NCI-H2196 (cell line): ENCODE results near the gene MEIOB.
"Not testable (repeated sequence)": the region's sequence is repeated elsewhere in the genome, so short reads cannot be mapped to it uniquely, and the experiment has no call there.

ENCODE experiments used
- DNase-seq: peaks from one replicate; lab custom pipeline; 2025; ENCODE audit not compliant: unreplicated experiment; lab: John Stamatoyannopoulos, UW

The MEIOB gene, protein sequence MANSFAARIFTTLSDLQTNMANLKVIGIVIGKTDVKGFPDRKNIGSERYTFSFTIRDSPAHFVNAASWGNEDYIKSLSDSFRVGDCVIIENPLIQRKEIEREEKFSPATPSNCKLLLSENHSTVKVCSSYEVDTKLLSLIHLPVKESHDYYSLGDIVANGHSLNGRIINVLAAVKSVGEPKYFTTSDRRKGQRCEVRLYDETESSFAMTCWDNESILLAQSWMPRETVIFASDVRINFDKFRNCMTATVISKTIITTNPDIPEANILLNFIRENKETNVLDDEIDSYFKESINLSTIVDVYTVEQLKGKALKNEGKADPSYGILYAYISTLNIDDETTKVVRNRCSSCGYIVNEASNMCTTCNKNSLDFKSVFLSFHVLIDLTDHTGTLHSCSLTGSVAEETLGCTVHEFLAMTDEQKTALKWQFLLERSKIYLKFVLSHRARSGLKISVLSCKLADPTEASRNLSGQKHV

DNA sequence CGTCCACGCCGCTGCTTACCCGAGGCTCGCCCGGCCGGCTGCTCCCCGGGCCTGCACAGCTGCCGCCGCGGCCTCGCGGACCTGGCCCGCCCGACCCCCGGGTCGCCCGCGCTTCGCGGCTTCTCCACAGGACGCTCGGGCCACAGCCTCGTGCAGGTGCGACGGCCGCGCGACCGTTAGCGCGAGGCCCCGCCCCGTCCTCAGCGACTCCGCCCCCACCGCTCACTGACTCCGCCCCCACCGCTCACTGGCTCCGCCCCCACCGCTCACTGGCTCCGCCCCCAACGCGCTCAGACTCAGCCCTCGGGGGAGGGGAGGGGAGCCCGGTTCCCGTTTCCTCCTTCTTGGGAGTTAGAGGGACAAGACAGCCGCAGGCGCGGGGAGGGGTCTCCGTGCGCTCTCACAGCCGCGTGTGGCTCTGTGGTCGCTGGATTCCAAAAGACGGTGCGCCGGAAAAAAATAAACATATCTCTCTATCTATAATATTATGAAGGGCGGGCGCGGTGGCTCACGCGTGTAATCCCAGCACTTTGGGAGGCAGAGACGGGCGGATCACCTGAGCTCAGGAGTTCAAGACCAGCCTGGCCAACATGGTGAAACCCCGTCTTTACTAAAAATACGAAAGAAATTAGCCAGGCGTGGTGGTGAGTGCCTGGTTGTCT lies at the start of gene MEIOB:
TSS of gene MEIOB (minus strand) at position 191 of the 662 bp plus-strand sequence. CDS start 3,989 bp downstream, outside the sequence.
- no peak for DNase-seq

DNA sequence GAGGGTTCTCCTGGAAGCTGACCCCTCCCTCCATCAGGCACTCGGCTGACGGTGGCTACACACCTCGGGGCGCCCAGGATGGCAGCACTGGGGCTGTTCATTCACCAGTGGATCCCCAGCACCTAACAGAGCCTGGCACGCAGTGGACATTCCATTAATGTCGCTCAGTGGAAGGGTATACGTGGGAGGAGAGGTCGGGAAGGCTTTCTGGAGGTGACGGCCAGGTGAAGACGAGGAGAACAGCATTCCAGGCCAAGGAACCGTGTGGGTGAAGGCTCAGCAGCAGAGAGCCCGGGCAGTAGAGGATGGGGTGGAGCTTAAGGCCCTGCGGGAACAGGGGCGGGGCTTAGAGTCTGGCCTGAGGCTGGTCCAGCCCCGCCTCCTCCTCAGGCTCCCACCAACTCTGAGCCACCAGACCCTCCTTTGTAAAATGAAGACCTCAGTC lies 48.8 kb upstream of the MEIOB start:
- DNase-seq = peak; percentile 36

DNA sequence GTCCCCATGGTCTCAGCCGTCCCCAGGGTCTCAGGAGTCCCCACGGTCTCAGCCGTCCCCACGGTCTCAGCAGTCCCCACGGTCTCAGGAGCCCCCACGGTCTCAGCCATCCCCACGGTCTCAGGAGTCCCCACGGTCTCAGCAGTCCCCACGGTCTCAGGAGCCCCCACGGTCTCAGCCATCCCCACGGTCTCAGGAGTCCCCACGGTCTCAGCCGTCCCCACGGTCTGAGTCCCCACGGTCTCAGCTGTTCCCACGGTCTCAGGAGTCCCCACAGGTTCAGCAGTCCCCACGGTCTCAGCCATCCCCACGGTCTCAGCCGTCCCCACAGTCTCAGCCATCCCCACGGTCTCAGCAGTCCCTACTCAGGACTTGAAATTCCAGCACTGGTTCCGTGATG lies 48.2 kb upstream of the MEIOB start:
- DNase-seq = not testable (repeated sequence)

DNA sequence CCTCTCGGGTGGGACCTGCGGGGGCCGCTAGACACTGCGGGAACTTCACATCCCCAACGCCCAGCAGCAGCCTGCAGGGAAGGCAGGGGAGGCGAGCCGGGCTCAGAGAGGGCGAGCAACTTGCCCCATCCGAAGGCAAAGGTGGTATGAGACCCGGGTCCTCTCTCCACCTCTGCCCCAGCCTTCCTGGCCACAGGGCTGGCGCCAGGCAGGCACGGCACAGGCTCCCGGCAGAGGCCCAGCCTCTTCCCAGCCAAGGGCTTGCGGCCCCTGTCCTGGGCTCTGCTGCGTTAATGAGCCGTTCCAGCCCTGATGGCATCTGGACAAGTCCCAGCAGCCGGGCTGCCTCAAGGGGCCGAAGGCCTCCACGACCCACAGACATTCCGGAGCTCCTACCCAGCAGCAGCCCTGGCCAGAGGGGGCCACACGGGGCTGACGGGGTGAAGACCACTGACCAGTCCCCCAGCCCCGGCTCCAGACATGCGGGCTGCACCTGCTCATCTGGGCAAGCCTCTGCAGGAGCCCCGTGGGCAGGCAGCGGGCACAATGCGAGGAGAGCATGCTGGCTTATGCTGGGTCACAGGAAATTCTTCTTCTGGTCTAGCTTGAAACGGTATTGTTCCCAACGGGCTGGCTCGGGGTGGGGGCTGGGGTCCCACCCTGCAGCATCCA lies 47.5 kb upstream of the MEIOB start:
- DNase-seq = no peak

DNA sequence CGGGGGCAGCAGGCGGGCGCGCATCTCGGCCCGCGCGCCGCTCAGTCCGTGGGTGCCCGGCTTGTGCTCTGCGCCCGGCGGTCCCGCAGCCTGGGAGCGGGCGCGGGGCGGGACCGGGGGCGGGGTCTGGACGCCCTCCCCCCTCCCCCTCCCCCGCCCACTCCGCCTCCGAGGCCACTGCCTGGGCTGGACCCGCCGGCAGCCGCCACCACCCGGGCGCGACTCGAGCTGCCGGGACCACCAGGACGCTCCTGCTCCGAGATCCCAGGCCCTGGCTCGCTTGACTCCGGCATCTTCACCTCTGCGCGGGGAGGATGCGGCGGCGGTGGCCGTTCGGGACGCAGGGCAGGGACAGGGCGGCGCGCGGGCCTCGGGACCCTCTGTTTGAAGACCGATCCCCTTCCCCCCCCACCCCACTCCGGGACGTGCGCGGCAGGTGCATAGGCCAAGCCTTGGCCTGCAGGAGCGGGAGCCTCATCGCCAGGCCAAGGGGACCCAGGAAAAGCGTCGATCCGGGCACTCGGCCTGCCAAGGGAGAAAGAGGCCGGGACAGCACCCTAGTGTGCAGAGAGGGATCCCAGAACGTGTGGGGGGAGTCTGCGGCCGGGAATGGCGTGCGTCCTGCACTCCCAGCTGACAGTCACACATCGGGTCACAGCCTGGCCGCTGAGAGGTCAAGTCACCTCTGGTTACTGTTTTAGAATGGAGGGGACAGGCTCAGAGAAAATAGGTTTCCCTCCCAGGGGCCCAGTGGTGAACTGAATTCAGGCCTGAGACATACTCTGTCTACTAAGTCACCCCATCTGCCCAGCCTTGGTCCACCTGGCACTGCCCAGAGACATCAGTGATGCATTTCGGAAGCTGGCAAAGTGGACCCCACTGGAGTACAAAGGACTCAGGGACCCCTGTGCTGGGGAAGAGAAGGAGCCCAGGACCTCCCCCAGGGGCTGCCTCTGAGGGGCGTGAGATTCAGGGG lies 46.7 kb upstream of the MEIOB start, which contains the start of gene HS3ST6:
TSS of gene HS3ST6 (minus strand) at position 65 of the 976 bp plus-strand sequence. CDS start 92 bp downstream, outside the sequence.
- DNase-seq = no peak

DNA sequence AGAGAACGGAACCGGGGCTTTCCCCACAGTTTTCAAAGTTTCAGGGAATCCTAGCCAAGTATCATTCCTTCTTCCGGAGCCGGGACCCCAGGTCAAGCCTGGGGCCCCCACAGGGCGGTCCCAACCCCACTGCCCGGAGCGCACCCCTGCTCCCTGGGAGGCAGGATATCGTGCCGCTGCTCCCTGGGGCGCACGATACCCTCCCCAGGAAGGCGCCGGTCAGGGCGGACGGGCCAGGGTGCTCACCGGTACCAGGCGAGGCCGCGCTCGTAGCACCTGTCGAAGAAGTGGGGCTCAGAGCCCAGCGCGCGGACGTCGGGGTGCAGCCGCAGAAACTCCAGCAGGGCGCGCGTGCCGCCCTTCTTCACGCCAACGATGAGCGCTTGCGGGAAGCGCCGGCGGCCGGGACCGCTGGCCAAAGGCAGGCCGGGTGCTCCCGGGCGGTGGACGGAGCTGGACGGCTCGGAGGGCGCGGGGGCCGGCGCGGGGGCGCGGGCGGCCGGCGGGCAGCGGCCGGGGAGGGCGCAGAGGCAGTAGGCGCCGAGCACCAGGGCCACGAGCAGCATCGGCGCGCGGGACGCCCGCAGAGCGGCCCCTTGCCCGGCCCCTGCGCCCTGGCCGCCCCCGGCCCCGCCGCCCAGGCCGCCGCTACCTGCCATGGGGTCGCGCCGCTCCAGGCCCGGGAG lies 45.8 kb upstream of the MEIOB start:
- no peak for DNase-seq

DNA sequence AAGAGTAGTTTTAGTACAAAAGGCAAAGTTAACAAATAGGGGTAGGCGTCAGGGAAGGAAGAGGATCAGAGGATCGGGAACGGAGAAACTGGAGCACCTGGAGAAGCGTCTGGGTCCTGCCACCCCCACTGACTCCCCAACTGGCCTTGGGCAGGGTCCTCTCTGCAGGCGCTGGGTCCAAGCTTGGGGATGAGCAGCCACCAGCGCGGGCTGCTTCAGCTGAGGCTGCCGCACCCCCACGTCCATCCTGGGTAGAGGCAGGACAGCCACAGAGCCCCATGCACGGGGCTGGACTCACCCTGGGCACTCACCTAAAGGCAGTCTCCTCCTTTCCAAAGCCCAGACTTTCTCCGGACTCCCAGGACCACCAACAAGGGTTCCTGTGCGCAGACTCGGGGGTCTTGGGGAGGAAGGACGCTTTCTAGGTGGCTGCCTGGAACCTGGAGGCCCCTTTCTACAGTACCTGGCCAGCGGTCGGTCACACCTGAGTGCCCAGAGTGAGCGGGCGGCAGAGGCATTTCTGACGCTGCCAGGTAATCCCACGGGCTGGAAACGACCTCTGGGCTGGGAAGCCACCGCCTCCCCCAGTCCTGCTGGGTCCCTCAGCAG lies 45.2 kb upstream of the MEIOB start:
- DNase-seq = no peak

DNA sequence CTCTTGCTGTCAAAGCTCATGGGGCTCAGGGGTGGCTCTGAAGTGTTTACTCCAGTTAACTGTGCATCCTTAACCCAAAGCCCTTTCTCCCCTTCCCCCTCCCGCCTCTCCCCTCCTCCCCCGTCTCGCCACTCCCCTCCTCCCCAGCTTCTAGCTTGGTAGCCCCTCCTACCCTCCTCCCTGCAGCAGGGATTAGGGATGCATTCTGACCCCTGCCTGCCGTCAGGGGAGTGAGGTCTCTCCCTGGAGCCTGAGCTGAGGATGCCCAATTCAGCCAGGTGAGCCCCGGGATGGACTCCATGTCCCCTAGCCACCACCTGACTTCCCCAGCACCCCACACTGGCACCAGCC lies 44.7 kb upstream of the MEIOB start:
- DNase-seq = no peak

DNA sequence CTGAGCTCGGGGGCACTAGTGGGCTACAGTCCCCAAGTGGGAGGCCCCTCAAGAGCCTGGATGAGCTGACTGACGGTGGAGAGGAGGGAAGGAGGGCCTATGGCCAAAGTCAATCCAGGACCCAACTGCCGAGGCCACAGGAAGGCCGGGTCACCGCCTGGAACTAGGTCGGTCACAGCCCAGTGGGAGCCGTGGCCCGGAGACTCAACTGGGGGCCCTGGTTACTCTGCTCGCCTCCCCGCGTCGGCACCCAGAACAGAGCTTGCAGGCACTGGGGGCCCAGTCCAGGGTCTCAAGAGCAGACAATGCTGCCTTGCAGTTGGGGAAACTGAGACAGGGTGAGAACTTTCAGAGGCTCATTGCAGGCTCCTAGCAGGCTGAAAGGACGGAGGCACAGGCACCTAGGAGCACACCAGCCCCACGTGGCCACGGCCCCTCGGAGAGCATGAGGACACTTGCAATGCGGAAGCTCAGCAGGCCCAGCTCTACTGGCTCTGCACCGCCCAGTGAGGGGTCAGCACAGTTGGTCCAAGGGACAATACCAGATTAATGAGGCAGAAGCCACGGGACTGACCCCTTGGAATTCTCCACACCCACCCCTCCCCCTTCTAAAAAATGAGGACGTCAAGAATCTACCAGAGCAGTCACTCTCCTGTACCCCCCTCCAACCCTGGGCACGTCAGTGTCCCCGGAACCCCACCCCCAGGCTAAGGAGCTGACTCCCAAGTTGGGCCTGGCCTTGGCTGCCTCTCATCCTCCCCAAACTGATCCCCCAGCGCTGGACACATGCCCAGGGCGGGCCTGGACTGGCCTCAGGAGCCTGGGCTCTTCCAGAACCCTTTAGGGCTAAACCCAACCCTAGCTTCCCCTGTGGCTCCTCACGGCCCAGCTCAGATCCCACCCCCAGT lies 44.0 kb upstream of the MEIOB start:
- no peak for DNase-seq

DNA sequence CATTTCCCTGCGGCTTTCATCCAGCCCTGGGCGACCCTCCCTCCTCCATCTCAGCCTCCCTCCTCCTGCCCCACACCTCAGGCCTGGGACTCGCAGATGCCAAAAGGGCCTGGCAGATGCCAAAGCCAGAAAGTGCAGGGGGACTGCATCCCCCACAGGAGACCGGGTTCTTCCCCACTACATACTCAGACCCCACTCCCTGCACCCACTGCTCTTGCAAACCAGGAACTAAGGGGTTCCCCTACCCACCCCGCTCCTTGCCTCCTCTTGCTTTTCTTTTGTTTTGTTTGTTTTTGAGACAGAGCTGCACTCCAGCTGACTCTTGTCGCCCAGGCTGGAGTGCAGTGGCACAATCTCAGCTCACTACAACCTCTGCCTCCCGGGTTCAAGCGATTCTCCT lies 43.0 kb upstream of the MEIOB start:
- DNase-seq = no peak

DNA sequence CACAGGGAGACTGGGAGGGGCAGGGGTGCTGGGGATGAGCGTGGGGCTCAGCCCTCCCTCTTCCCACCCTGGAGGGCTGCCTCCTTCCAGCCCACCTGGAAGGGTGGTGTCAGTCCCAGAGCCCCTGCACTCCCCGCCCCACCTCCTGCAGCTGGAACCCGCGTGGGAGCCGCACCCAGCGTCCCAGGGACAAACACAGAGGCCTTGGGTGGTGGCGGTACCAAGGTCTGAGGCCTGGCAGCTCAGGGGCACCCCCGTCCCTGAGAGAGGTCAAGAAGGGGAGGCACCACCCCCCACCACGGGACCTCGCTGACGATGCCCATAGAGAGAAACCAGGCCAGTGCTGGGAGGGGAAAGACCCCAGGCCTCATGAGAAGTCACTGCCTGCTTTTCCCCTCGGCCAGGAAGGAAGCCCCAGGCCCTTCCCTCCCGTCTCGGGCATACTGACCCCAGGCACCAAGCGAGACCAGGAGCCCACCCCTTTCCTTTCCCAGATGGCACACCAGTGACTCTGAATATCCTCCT lies 42.2 kb upstream of the MEIOB start:
- DNase-seq = no peak

DNA sequence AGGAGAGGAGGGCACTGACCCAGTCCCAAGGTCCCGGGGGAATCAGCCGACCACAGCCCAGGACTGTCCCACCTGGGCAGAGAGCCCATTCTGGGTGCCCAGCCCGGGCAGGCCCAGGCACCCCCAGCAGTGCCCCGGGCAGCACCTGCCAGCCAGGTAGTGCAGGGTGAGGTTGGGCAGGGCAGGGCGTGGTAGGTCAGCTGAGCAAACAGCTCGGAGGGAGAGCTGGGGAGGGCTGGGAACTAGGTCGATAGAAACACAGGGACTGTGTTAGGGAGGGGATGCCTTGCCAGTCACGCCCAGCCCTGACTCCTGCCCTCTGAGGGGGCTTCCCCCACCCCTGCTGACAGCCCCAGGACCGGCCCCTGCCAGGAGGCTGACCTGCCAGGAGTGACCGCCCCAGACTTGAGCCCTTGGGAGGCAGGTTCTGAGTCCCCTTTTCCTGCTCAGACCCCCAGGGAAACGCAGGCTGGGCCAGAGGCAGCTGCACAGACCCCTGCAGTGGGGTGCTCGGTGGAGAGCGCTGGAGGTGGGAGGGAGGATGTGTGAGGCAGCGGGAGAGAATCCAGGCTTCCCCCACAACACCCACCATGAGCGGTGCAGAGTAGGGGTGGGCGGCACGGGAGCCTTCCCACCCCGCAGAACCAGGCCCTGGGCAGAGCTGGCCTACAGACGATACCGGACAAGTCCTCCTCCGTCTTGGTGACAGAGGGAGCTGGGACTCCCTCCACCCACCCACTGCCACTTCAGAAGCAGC lies 41.5 kb upstream of the MEIOB start:
- peak; percentile 64 for DNase-seq

DNA sequence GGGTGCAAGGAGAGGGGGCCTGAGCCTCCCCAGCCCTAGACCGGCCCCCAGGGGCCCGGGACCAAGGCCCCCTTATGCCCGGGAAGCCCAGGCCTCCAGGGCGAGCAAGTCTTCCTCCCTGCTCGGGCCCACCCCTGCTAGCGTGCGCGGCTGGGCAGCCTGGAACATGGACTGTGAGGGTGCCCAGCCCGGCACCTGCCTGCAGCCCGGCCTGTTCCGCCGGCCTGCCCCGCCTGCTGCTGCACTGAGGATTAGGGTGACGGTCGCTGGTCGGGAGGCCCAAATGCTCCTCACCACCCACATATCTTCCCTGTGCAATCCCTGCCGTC lies 40.2 kb upstream of the MEIOB start:
- DNase-seq = no peak

DNA sequence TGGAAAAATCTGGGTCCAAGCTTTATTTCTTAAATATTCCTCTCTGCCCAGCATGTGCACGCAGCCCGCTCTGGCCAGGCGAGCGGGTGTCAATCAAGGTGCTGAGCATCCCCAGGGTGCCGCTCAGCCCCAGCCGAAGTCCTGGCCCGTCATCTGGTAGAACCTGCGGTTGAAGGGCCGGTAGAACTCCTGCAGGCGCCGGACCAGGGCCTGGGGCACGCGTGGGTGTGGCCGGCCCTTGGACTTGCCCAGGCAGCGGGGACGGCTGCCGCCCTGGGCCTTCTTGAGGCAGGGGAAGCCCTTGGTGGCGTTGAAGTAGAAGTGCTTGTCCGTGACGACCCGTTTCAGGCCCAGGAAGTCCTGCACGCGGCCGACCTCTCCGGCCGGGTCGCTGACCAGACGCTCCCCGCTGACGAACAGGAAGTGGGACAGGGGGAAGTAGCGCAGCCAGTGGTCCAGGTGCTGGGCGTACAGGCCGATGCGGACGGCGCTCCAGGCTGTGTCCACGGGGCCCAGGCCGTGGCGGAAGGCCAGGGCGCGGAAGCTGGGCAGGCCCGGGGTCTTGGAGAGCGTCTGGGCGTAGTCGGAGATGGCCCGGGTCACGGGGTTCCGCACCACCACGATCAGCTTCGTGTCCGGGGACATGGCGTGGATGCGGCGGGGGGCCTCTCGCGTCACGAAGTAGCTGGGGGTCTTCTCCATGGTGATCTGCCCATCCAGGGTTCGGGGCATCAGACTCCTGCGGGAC lies 39.7 kb upstream of the MEIOB start:
- no peak for DNase-seq

DNA sequence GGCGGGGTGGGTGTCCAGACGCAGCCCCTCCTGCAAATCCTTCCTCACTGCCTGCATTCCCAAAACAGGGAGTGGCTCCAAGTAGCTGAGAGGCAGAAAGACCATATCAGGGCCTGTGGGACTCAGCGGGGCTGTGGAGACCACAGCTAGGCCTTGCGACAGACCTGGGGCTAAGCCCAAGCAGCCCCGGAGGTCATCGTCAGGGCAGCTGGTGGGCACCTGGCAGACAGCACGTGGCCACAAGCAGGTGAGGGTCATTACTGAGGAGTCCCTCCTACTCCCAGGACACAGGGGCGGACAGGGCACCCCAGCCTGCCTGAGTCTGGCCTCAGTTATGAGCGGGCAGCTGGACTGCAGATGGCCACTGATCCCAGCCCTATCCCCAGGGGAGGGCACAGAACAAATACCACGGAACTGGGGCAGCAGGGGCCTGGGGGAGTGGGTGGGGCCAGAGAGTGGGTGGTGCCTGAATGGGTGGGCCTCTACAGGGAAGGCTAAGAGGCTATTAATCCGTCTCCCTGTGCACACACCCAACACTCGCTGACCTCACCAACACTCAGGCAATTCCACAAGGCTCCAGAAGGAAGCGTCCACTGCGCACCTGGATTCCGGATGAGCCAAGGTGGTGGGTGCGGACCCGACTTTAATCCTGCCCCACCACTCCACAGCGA lies 37.7 kb upstream of the MEIOB start:
- DNase-seq = no peak

DNA sequence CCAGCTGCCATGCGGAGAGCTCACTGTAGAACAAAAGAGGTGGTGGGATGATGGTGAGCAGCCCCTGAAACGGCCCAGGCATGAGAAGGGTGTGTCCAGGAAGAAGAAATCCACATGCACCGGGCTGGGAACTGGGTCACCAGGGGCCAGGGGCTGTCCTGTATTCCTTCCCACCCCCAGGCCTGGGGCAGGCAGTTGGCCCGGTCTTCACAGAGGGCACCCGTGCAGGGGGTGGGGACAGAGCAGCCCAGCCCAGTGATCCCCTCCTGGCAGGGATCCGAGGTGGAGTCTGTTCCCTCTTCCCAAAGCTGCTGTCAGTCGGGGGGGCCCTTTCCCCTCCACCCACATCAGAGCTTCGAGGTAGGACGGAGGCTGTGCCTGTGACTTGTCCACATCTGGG lies 37.0 kb upstream of the MEIOB start:
- no peak for DNase-seq
